Measurements from ENCODE around the gene MYL10.

DNA sequence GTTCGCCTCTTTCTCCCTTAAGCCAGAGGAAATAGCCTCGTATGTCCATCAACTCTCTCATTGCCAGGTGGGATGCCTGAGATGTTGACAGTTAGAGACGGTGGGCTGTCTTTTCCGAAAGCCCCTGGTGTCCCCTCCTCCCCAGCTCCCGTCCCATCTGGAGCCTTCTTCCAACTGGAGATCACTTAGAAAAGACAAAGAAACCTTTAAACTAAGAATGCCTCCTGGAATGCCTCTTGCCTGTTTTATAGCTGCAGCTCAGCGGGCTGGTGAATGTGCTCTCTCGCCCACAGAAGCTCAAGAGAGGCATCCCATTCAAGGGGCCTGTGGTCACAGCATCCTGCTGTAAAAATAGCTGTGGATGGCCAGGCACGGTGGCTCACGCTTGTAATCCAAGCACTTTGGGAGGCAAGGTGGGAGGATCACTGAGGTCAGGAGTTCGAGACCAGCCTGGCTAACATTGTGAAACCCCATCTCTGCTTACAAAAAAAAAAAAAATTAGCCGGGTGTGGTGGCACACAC is 5.2 kb upstream of the MYL10 start:
- no peak for TF ChIP-seq REST (IDR thresholded peaks at IDR 0.05)
- TF ChIP-seq NFE2L2 (conservative IDR thresholded peaks at IDR 0.05; ENCODE audit: low read length): no peak
- TF ChIP-seq POLR2A (IDR thresholded peaks at IDR 0.05; ENCODE audit: low read length): no peak
- TF ChIP-seq, protein P1, sequence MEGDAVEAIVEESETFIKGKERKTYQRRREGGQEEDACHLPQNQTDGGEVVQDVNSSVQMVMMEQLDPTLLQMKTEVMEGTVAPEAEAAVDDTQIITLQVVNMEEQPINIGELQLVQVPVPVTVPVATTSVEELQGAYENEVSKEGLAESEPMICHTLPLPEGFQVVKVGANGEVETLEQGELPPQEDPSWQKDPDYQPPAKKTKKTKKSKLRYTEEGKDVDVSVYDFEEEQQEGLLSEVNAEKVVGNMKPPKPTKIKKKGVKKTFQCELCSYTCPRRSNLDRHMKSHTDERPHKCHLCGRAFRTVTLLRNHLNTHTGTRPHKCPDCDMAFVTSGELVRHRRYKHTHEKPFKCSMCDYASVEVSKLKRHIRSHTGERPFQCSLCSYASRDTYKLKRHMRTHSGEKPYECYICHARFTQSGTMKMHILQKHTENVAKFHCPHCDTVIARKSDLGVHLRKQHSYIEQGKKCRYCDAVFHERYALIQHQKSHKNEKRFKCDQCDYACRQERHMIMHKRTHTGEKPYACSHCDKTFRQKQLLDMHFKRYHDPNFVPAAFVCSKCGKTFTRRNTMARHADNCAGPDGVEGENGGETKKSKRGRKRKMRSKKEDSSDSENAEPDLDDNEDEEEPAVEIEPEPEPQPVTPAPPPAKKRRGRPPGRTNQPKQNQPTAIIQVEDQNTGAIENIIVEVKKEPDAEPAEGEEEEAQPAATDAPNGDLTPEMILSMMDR (IDR thresholded peaks at IDR 0.05): no peak
- TF ChIP-seq RNF2 (IDR thresholded peaks at IDR 0.05; ENCODE audit: borderline replicate concordance, low read depth): no peak
- TF ChIP-seq FOSL2 (IDR thresholded peaks at IDR 0.05): no peak
- no peak for TF ChIP-seq FOSL2 (CRISPR knock-in tag; IDR thresholded peaks at IDR 0.05)
- TF ChIP-seq CBX8 (IDR thresholded peaks at IDR 0.05): no peak
- TF ChIP-seq, protein P2, sequence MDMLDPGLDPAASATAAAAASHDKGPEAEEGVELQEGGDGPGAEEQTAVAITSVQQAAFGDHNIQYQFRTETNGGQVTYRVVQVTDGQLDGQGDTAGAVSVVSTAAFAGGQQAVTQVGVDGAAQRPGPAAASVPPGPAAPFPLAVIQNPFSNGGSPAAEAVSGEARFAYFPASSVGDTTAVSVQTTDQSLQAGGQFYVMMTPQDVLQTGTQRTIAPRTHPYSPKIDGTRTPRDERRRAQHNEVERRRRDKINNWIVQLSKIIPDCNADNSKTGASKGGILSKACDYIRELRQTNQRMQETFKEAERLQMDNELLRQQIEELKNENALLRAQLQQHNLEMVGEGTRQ (IDR thresholded peaks at IDR 0.05): no peak
- TF ChIP-seq, protein P3, sequence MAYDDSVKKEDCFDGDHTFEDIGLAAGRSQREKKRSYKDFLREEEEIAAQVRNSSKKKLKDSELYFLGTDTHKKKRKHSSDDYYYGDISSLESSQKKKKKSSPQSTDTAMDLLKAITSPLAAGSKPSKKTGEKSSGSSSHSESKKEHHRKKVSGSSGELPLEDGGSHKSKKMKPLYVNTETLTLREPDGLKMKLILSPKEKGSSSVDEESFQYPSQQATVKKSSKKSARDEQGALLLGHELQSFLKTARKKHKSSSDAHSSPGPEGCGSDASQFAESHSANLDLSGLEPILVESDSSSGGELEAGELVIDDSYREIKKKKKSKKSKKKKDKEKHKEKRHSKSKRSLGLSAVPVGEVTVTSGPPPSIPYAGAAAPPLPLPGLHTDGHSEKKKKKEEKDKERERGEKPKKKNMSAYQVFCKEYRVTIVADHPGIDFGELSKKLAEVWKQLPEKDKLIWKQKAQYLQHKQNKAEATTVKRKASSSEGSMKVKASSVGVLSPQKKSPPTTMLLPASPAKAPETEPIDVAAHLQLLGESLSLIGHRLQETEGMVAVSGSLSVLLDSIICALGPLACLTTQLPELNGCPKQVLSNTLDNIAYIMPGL (CRISPR knock-in tag; IDR thresholded peaks at IDR 0.05; ENCODE audit: borderline replicate concordance): no peak
- no peak for TF ChIP-seq CEBPB (IDR thresholded peaks at IDR 0.05)
- no peak for TF ChIP-seq MAZ (IDR thresholded peaks at IDR 0.05; ENCODE audit: borderline replicate concordance, low read depth, low read length)
- TF ChIP-seq SMC3 (IDR thresholded peaks at IDR 0.05): no peak
- no peak for TF ChIP-seq EP300 (IDR thresholded peaks at IDR 0.05)
- no peak for TF ChIP-seq ESRRA (IDR thresholded peaks at IDR 0.05; ENCODE audit: borderline replicate concordance, low read length)

All from A549 (cell line).